HepG2 (cell line): Measurements from ENCODE around the gene SYCP2L. TPM values are rescaled to one million over a fixed set of nuclear protein-coding genes. Genes with fewer than 3 reads are reported as not detected.

Experiments
- ATAD3A ChIP-seq: sonication (generic); formaldehyde crosslinking; IDR thresholded peaks from 2 replicates; pipeline ENCODE4 v1.4.0; 2020; ENCODE audit warnings: missing genetic modification reagents
- FOXO1 ChIP-seq: sonication (generic); formaldehyde crosslinking; IDR thresholded peaks from 2 replicates; pipeline ENCODE4 v1.4.0; 2020; ENCODE audit warnings: missing genetic modification reagents
- MAFF ChIP-seq: IDR thresholded peaks from 2 replicates; pipeline ENCODE4 v1.6.1; 2011; ENCODE audit warnings: low read depth, low read length, improper control_type of control experiment
- SRSF4 ChIP-seq: fragments of 200-400 bp; formaldehyde crosslinking; IDR thresholded peaks from one replicate; pipeline ENCODE4 v1.6.1; 2018; ENCODE audit warnings: mild to moderate bottlenecking, low read depth, low read length, moderate library complexity; ENCODE audit not compliant: poor library complexity, severe bottlenecking
- SRSF9 ChIP-seq: fragments of 200-400 bp; formaldehyde crosslinking; IDR thresholded peaks from 2 replicates; pipeline ENCODE4 v1.6.1; 2018; ENCODE audit warnings: borderline replicate concordance, mild to moderate bottlenecking, low read depth, low read length; ENCODE audit not compliant: insufficient read depth, poor library complexity, severe bottlenecking
- THYN1 ChIP-seq: sonication (generic); formaldehyde crosslinking; IDR thresholded peaks from 2 replicates; pipeline ENCODE4 v1.8.1; 2023; ENCODE audit warnings: low read depth, mild to moderate bottlenecking, moderate library complexity, missing genetic modification reagents, borderline replicate concordance
- ZNF496 ChIP-seq: sonication (generic); formaldehyde crosslinking; IDR thresholded peaks from 2 replicates; pipeline ENCODE4 v1.8.1; 2023; ENCODE audit warnings: mild to moderate bottlenecking, moderate library complexity, missing genetic modification reagents; ENCODE audit not compliant: insufficient replicate concordance
- ZNF543 ChIP-seq: sonication (generic); formaldehyde crosslinking; IDR thresholded peaks from 2 replicates; pipeline ENCODE4 v1.4.0; 2020; ENCODE audit warnings: mild to moderate bottlenecking, missing genetic modification reagents
- ZNF550 ChIP-seq: sonication (generic); formaldehyde crosslinking; IDR thresholded peaks from 2 replicates; pipeline ENCODE4 v1.4.0; 2020; ENCODE audit warnings: mild to moderate bottlenecking, missing genetic modification reagents, borderline replicate concordance
- ZNF644 ChIP-seq: IDR thresholded peaks from 2 replicates; pipeline ENCODE4 v1.6.1; 2016; ENCODE audit warnings: low read depth
- ZNF781 ChIP-seq: sonication (generic); formaldehyde crosslinking; IDR thresholded peaks from 2 replicates; pipeline ENCODE4 v1.5.1; 2020; ENCODE audit warnings: borderline replicate concordance, mild to moderate bottlenecking, missing genetic modification reagents; ENCODE audit errors: not compliant biosample characterization
- ZSCAN22 ChIP-seq: sonication (generic); formaldehyde crosslinking; IDR thresholded peaks from 2 replicates; pipeline ENCODE4 v1.4.0; 2020; ENCODE audit warnings: mild to moderate bottlenecking, missing genetic modification reagents
- polyA plus RNA-seq, 8 experiments: library from polyadenylated mRNA; depleted of rRNA in 3 of 8; stranded (reverse) in 7 of 8; unstranded in 1 of 8; fragments of >200 nt; fragmentation: Illumina TruSeq in 4 of 8; extraction: Trizol in 4 of 8; gene quantifications; 2 replicates each; pipeline versions ENCODE4 v1.2.1 to v1.2.3, GENCODE V29; 2011 to 2016; ENCODE audit warnings: low read depth in 4 of 8, missing spikeins in 1 of 8, mixed read lengths in 1 of 8; ENCODE audit not compliant: insufficient read depth in 1 of 8
- total RNA-seq, 5 experiments: library from RNA; depleted of rRNA; stranded (reverse); fragments of >200 nt; fragmentation: Illumina TruSeq; extraction: Trizol; gene quantifications; 2 replicates each; pipeline ENCODE4 v1.2.3, GENCODE V29; 2016; ENCODE audit warnings: low read depth in 1 of 5
- TF ChIP-seq, protein P1 (sequence below): sonication (generic); formaldehyde crosslinking; conservative IDR thresholded peaks from 2 replicates; pipeline ENCODE4 v1.4.0; 2020; ENCODE audit warnings: missing genetic modification reagents
- TF ChIP-seq, protein P2 (sequence below): sonication (generic); formaldehyde crosslinking; IDR thresholded peaks from 2 replicates; pipeline ENCODE4 v1.8.1; 2023; ENCODE audit warnings: mild to moderate bottlenecking, missing genetic modification reagents
- TF ChIP-seq, protein P3 (sequence below): sonication (generic); formaldehyde crosslinking; IDR thresholded peaks from 2 replicates; pipeline ENCODE4 v1.4.0; 2020; ENCODE audit warnings: mild to moderate bottlenecking, missing genetic modification reagents
- TF ChIP-seq, protein P4 (sequence below): fragments of 450-650 bp; IDR thresholded peaks from 2 replicates; pipeline ENCODE4 v1.6.1; 2016
- TF ChIP-seq, protein P5 (sequence below): sonication (generic); formaldehyde crosslinking; IDR thresholded peaks from 2 replicates; pipeline ENCODE4 v1.4.0; 2020; ENCODE audit warnings: mild to moderate bottlenecking, missing genetic modification reagents
- TF ChIP-seq, protein P6 (sequence below): sonication (generic); formaldehyde crosslinking; IDR thresholded peaks from 2 replicates; pipeline ENCODE4 v1.9.0; 2021; ENCODE audit warnings: missing genetic modification reagents, borderline replicate concordance

The SYCP2L gene
- total and polyA plus RNA-seq, 2 of the 13 experiments (the other 11 are each of a cell fraction or from before 2014, with no cell fraction given) = 0.22 to 0.54 TPM

DNA sequence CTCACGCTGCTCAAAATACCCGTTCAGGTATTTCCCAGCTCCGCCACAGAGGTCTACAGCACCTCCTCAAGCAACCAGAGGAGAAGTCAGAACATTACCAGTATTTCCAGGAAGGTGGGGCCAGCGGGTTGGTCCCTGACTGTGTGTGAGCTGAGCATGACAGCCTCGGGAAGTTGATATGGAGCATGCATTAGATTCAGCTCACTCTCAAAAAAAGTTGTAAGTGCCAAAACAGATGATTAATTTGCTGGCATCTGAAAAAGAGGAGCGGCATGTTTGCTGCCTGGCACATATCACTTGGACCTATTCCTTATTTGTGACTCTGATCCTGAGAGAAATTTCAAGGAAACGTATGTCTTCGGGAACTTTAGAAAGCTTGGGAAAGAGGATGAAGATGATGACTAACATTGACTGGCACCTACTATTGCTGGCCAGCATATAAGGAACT, 125.0 kb downstream of the SYCP2L start (continued):
- TF ChIP-seq, protein P1, sequence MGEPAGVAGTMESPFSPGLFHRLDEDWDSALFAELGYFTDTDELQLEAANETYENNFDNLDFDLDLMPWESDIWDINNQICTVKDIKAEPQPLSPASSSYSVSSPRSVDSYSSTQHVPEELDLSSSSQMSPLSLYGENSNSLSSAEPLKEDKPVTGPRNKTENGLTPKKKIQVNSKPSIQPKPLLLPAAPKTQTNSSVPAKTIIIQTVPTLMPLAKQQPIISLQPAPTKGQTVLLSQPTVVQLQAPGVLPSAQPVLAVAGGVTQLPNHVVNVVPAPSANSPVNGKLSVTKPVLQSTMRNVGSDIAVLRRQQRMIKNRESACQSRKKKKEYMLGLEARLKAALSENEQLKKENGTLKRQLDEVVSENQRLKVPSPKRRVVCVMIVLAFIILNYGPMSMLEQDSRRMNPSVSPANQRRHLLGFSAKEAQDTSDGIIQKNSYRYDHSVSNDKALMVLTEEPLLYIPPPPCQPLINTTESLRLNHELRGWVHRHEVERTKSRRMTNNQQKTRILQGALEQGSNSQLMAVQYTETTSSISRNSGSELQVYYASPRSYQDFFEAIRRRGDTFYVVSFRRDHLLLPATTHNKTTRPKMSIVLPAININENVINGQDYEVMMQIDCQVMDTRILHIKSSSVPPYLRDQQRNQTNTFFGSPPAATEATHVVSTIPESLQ (CRISPR knock-in tag) = no peak
- TF ChIP-seq ZNF543 (no peak), ZNF550 (no peak), SRSF4 (no peak), ZNF644 (no peak), ATAD3A (CRISPR knock-in tag) (no peak), MAFF (no peak), ZNF781 (CRISPR knock-in tag) (no peak), ZNF496 (CRISPR knock-in tag) (no peak), FOXO1 (CRISPR knock-in tag) (0 out of 2 replicates have a peak, but pooled peaks have one; percentile 15), THYN1 (CRISPR knock-in tag) (no peak), ZSCAN22 (CRISPR knock-in tag) (no peak), SRSF9 (no peak)
- TF ChIP-seq, protein P2, sequence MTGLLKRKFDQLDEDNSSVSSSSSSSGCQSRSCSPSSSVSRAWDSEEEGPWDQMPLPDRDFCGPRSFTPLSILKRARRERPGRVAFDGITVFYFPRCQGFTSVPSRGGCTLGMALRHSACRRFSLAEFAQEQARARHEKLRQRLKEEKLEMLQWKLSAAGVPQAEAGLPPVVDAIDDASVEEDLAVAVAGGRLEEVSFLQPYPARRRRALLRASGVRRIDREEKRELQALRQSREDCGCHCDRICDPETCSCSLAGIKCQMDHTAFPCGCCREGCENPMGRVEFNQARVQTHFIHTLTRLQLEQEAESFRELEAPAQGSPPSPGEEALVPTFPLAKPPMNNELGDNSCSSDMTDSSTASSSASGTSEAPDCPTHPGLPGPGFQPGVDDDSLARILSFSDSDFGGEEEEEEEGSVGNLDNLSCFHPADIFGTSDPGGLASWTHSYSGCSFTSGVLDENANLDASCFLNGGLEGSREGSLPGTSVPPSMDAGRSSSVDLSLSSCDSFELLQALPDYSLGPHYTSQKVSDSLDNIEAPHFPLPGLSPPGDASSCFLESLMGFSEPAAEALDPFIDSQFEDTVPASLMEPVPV (CRISPR knock-in tag) = no peak
- TF ChIP-seq, protein P3, sequence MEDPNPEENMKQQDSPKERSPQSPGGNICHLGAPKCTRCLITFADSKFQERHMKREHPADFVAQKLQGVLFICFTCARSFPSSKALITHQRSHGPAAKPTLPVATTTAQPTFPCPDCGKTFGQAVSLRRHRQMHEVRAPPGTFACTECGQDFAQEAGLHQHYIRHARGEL (CRISPR knock-in tag) = no peak
- TF ChIP-seq, protein P4, sequence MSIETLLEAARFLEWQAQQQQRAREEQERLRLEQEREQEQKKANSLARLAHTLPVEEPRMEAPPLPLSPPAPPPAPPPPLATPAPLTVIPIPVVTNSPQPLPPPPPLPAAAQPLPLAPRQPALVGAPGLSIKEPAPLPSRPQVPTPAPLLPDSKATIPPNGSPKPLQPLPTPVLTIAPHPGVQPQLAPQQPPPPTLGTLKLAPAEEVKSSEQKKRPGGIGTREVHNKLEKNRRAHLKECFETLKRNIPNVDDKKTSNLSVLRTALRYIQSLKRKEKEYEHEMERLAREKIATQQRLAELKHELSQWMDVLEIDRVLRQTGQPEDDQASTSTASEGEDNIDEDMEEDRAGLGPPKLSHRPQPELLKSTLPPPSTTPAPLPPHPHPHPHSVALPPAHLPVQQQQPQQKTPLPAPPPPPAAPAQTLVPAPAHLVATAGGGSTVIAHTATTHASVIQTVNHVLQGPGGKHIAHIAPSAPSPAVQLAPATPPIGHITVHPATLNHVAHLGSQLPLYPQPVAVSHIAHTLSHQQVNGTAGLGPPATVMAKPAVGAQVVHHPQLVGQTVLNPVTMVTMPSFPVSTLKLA = no peak
- TF ChIP-seq, protein P5, sequence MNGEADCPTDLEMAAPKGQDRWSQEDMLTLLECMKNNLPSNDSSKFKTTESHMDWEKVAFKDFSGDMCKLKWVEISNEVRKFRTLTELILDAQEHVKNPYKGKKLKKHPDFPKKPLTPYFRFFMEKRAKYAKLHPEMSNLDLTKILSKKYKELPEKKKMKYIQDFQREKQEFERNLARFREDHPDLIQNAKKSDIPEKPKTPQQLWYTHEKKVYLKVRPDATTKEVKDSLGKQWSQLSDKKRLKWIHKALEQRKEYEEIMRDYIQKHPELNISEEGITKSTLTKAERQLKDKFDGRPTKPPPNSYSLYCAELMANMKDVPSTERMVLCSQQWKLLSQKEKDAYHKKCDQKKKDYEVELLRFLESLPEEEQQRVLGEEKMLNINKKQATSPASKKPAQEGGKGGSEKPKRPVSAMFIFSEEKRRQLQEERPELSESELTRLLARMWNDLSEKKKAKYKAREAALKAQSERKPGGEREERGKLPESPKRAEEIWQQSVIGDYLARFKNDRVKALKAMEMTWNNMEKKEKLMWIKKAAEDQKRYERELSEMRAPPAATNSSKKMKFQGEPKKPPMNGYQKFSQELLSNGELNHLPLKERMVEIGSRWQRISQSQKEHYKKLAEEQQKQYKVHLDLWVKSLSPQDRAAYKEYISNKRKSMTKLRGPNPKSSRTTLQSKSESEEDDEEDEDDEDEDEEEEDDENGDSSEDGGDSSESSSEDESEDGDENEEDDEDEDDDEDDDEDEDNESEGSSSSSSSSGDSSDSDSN = no peak
- TF ChIP-seq, protein P6, sequence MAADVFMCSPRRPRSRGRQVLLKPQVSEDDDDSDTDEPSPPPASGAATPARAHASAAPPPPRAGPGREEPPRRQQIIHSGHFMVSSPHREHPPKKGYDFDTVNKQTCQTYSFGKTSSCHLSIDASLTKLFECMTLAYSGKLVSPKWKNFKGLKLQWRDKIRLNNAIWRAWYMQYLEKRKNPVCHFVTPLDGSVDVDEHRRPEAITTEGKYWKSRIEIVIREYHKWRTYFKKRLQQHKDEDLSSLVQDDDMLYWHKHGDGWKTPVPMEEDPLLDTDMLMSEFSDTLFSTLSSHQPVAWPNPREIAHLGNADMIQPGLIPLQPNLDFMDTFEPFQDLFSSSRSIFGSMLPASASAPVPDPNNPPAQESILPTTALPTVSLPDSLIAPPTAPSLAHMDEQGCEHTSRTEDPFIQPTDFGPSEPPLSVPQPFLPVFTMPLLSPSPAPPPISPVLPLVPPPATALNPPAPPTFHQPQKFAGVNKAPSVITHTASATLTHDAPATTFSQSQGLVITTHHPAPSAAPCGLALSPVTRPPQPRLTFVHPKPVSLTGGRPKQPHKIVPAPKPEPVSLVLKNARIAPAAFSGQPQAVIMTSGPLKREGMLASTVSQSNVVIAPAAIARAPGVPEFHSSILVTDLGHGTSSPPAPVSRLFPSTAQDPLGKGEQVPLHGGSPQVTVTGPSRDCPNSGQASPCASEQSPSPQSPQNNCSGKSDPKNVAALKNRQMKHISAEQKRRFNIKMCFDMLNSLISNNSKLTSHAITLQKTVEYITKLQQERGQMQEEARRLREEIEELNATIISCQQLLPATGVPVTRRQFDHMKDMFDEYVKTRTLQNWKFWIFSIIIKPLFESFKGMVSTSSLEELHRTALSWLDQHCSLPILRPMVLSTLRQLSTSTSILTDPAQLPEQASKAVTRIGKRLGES (CRISPR knock-in tag) = no peak
